Stomach (tissue), 4 donors: ENCODE results near the gene RUNX1.

Source experiments
- EP300 ChIP-seq: sonication (generic); formaldehyde crosslinking; IDR thresholded peaks from one replicate; pipeline ENCODE4 v1.6.1; 2017; ENCODE audit warnings: antibody characterized with exemption
- POLR2AphosphoS5 ChIP-seq, 3 donors: sonication (generic); formaldehyde crosslinking; IDR thresholded peaks; one replicate each; pipeline ENCODE4 v1.6.1; 2016; ENCODE audit warnings: antibody characterized with exemption in 3 of 3
- TF ChIP-seq, protein P1 (sequence below), 7 experiments: fragments of 450-650 bp in 4 of 7; fragments of 200-600 bp in 3 of 7; sonication (generic) in 3 of 7; IDR thresholded peaks; one replicate each; pipeline ENCODE4 v1.5.1; 2016 to 2019; ENCODE audit warnings: antibody characterized with exemption in 7 of 7, control low read depth in 2 of 7, mild to moderate bottlenecking in 1 of 7

DNA sequence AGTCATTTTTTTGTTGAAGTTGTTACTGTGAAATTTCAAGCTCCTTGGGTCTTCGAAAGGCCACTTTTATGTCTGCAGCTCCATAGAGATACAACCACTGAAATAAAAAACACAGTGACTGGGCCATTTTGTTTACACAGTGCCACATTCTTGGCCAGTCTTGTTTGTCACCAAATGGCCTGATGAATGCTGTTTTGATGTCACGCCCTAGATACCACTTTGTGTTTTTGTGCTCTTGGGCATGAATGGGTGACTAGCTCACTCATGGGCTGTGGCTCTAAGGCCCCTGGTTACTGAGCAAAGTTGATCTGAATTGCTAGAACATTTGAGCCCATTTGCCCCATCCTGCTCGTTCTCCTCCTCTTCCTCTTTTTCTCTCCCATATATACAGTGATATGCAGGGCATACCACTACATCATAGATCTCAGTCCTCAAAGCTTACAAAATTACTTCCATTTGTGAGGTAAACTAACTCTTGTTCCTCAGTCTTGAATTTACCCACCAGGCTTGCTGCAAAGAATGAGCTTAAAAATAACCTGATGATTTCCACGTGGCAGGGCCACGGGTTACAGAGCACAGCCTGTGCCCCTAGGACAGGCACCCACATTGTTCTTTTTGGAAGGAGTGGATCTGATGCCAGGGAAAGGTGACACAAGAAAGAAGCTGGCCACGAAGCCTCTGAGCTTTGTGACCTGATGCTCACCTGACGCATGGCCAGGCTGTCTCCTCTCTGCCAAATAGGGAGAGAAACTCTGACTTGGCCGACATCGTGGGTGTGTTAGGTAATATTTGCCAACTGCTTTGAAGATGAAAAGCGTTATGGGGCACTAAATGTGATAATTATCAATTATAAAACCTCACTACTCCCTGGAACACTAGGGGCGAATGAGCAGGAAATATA is 92.4 kb downstream of the RUNX1 start:
- TF ChIP-seq POLR2AphosphoS5 (IDR thresholded peaks at IDR 0.05), result no peak
- TF ChIP-seq, protein P1, sequence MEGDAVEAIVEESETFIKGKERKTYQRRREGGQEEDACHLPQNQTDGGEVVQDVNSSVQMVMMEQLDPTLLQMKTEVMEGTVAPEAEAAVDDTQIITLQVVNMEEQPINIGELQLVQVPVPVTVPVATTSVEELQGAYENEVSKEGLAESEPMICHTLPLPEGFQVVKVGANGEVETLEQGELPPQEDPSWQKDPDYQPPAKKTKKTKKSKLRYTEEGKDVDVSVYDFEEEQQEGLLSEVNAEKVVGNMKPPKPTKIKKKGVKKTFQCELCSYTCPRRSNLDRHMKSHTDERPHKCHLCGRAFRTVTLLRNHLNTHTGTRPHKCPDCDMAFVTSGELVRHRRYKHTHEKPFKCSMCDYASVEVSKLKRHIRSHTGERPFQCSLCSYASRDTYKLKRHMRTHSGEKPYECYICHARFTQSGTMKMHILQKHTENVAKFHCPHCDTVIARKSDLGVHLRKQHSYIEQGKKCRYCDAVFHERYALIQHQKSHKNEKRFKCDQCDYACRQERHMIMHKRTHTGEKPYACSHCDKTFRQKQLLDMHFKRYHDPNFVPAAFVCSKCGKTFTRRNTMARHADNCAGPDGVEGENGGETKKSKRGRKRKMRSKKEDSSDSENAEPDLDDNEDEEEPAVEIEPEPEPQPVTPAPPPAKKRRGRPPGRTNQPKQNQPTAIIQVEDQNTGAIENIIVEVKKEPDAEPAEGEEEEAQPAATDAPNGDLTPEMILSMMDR (IDR thresholded peaks at IDR 0.05), result no peak
- no peak for TF ChIP-seq EP300
